Gastrocnemius medialis (tissue), 4 donors: Measurements from ENCODE around the gene F13B.

Experiments used
- CTCF ChIP-seq, 5 experiments: fragments of 450-650 bp in 3 of 5; fragments of 200-600 bp in 2 of 5; sonication (generic) in 2 of 5; IDR thresholded peaks in 4 of 5; conservative IDR thresholded peaks in 1 of 5; 1 replicate in 4 of 5; 2 replicates in 1 of 5; pipeline ENCODE4 v1.5.1; 2016 to 2019; ENCODE audit warnings: antibody characterized with exemption in 5 of 5, mild to moderate bottlenecking in 3 of 5, moderate library complexity in 3 of 5
- POLR2A ChIP-seq, 2 donors: fragments of 450-650 bp; IDR thresholded peaks; one replicate each; pipeline ENCODE4 v1.6.1; 2017; ENCODE audit warnings: antibody characterized with exemption in 2 of 2, mild to moderate bottlenecking in 2 of 2, moderate library complexity in 2 of 2

- TF ChIP-seq CTCF (IDR thresholded peaks at IDR 0.05 in 4 of 5, conservative IDR thresholded peaks at IDR 0.05 in 1 of 5), result no peak
- no peak for TF ChIP-seq POLR2A (IDR thresholded peaks at IDR 0.05)
Observed at GRCh38 chr1:197063212-197063611, 3.8 kb downstream of the F13B start.
